ENCODE results near the gene TANGO2.

DNA sequence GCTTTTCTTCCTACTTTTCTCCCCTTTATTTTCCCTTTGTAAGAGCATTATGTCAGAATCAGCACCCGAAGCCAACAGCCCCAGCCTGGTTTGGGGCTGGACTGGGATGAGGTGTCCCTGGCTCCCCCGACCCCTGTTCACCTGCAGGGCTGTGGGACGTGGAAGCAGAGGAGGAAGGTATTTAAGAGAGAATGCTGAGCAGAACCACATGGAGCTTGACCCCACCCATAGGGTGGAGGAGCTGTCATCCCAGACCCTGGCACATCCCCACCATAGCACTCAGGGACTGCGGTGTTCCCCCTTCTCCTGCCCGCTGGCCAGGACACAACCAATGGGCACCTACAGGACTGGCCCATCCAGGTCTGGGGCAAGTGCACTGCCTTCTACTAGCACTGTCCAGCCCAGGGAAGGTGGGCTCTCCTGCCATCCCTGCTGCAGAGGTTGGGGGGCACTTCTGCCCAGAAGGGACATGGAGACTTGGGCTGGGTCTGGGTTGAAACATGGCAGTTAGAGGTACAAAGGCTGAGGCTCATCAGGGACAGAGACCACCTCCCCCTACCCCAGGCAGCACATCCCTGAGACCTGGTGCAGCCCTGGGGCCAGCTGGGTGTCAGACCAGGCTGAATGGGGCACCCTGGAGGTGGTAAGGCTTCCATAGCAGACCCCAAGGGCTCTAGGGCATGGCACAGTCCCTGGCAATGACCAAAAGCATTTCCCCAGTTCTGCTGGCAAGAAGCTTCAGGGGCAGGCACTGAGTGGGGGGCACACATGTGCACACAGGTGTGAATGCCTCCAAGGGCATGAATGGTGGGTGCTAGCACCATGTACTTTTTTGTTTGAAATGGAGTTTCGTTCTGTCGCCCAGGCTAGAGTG, 19.7 kb downstream of the TANGO2 start:
- TF ChIP-seq, protein P1, sequence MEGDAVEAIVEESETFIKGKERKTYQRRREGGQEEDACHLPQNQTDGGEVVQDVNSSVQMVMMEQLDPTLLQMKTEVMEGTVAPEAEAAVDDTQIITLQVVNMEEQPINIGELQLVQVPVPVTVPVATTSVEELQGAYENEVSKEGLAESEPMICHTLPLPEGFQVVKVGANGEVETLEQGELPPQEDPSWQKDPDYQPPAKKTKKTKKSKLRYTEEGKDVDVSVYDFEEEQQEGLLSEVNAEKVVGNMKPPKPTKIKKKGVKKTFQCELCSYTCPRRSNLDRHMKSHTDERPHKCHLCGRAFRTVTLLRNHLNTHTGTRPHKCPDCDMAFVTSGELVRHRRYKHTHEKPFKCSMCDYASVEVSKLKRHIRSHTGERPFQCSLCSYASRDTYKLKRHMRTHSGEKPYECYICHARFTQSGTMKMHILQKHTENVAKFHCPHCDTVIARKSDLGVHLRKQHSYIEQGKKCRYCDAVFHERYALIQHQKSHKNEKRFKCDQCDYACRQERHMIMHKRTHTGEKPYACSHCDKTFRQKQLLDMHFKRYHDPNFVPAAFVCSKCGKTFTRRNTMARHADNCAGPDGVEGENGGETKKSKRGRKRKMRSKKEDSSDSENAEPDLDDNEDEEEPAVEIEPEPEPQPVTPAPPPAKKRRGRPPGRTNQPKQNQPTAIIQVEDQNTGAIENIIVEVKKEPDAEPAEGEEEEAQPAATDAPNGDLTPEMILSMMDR (IDR thresholded peaks at IDR 0.05), result no peak
- no peak for TF ChIP-seq EZH2 (IDR thresholded peaks at IDR 0.05; ENCODE audit: borderline replicate concordance, insufficient read depth, low read depth, low read length, poor library complexity, severe bottlenecking)

All from B cell (primary cell).